ENCODE results near the gene ZNF141.

GRCh38 chr4:294732-295131, 42.9 kb upstream of the ZNF141 start:
- TF ChIP-seq CTCF (IDR thresholded peaks at IDR 0.05) (no peak), POLR2AphosphoS5 (IDR thresholded peaks at IDR 0.05) (no peak), POLR2A (IDR thresholded peaks at IDR 0.05) (no peak)
